Body of pancreas (tissue), 4 donors: ENCODE results near the gene FBN1.

Source experiments
- CTCF ChIP-seq, 7 experiments: fragments of 450-650 bp in 4 of 7; fragments of 200-600 bp in 3 of 7; sonication (generic) in 3 of 7; IDR thresholded peaks; one replicate each; pipeline ENCODE4 v1.5.1; 2016 to 2019; ENCODE audit warnings: antibody characterized with exemption in 7 of 7
- POLR2A ChIP-seq, 3 donors: fragments of 450-650 bp; IDR thresholded peaks; one replicate each; pipeline ENCODE4 v1.6.1; 2016; ENCODE audit warnings: antibody characterized with exemption in 3 of 3, mild to moderate bottlenecking in 2 of 3

GRCh38 chr15:48580736-48581135 lies 64.8 kb downstream of the FBN1 start:
- TF ChIP-seq CTCF (IDR thresholded peaks at IDR 0.05) (no peak), POLR2A (IDR thresholded peaks at IDR 0.05) (no peak)
